ENCODE results near the gene FLT3.
"Not testable (repeated sequence)": the region's sequence is repeated elsewhere in the genome, so short reads cannot be mapped to it uniquely, and the experiment has no call there.

FLT3 gene

DNA sequence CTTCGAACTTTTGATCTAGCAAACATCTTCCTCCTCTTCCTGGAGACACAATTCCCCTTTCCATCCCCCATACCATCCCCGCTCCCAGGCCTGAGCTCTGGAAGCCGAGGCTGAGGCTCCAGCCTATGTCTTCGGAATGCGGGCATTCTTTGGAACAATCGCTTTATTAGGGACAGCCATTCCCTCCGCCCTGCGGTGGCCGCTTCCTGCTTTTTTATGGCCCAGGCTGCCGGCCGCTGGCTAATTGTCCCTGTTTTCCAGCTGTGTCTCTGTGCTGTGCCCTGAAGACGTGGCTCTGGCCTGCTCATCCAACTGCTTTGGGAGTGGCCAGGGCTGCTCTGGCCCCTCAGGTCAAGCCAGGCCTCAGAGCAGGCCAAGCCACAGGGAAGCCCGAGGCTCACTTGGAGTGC lies 129.1 kb downstream of the FLT3 start:
- DNase-seq = no peak

GRCh38 chr13:27970382-27971235 lies 129.8 kb downstream of the FLT3 start:
- DNase-seq = no peak

DNA sequence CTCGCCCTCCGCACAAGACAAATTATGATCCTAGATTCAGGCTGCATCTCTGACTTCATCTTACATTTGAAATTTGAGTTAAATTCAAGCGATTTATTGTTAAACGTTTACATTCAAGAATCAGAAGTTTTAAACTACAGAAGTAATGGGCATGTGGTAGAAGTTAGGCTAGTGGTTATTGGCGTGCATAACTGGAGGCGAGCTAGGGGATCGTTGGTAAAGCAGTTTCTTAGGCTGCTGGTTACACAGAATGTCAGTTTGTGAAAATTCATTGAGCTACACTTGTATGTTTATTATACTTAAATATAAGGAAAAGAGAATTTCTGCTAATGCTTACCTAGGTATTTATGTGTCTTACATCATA lies 130.5 kb downstream of the FLT3 start:
- no peak for DNase-seq

GRCh38 chr13:27969082-27969865 lies 131.1 kb downstream of the FLT3 start, which contains the start of gene CDX2:
Gene CDX2, minus strand, starts transcription at chr13:27969315. Its CDS starts 309 bp downstream, at chr13:27969006.
- peak; percentile 1 for DNase-seq

DNA sequence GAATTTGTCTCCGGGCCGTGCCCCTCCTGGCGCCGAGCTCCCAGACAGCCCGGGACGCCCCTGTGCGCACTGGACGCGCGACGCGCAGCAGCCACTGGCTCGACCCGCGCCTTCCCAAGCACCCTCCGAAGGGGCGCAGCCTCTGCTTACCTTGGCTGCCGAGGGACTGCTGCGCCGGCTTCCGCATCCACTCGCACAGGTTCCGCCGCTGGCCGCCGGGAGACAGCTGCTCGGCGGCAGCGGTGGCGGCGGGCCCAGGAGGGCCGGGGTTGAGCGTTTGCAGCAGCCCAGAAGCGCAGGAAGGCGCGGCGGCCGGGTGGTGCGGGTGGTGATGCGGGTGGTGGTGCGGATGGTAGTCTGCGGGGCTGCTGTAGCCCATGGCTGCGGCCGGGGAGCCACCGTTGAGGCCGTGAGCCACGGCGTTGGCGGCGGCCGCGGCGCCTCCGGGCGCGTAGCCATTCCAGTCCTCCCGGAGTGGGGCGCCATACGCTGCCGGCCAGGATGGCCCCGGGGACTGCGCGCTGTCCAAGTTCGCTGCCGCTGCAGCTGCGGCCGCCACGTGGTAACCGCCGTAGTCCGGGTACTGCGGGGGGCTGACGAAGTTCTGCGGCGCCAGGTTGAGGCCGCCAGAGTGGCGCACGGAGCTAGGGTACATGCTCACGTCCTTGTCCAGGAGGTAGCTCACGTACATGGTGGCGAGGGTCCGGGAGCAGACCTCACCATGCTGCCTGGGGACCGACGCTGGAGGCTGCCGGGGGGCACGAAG lies 131.9 kb downstream of the FLT3 start:
- peak; percentile 15 for DNase-seq

- DNase-seq = no peak
These were observed 132.6 kb downstream of the FLT3 start for GRCh38 chr13:27967736-27968315.

DNA sequence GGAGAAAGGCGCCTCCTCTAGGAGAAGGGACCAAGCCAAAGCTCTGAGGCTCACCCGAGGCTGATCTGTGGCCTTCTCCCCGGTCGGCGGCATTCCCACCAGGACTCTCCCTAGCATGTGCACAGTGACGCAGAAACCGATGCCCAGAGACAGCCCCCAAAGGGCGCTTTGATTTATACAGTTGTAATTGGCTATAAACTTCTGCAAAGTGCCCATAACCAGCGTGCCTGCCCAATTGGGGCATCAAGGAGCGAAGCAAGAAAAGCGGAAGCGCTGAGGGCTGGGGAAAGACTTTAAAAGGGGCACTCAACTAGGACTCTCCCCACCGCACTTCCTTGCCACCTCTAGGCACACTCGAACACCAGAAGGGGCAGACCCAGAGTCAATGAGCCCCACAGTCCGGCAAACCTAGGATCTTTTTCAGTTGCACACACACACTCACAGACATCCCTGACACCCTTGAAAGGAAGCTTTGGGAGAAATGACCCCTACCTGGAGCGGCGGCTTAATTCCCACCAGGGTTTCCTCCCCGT lies 133.1 kb downstream of the FLT3 start:
- no peak for DNase-seq

- DNase-seq = no peak
These were observed 133.7 kb downstream of the FLT3 start for GRCh38 chr13:27966641-27967202.

- DNase-seq = peak; percentile 2
These were observed 134.4 kb downstream of the FLT3 start for GRCh38 chr13:27965740-27966640.

- no peak for DNase-seq
These were observed 135.0 kb downstream of the FLT3 start for GRCh38 chr13:27965343-27965739.

DNA sequence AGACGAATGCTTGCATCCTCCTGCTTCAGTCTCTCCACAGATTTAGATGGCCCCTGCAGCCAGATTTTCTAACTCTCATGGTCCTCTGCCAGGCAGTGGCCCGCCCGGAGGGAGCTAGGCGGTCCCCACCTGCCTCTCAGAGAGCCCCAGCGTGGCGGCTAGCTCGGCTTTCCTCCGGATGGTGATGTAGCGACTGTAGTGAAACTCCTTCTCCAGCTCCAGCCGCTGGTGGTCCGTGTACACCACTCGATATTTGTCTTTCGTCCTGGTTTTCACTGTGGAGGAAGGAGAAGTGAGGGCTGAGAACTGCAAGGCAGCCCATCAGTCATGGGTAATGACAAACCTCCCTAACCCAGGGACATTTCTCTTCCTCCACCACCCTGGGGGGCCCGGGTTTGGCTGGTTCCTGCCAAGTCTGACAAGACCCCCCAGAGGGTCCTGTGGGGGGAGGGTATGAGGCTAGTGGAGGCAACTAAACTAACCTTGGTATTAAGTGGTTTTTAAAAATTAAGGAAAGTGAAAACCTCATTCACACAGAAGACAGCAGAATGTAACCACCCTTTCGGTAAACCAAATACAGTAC lies 135.5 kb downstream of the FLT3 start:
- no peak for DNase-seq

DNA sequence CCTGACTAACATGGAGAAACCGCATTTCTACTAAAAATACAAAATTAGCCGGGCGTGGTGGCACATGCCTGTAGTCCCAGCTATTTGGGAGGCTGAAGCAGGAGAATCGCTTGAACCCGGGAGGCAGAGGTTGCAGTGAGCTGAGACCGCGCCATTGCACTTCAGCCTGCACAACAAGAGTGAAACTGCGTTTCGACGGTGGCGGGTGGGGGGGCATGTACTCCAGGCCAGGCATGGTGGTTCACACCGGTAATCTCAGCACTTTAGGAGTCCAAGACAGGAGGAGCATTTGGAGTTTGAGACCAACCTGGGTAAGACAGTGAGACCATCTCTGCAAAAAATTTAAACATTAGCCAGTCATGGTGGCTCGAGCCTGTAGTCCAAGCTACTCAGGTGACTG lies 136.2 kb downstream of the FLT3 start:
- not testable (repeated sequence) for DNase-seq

DNA sequence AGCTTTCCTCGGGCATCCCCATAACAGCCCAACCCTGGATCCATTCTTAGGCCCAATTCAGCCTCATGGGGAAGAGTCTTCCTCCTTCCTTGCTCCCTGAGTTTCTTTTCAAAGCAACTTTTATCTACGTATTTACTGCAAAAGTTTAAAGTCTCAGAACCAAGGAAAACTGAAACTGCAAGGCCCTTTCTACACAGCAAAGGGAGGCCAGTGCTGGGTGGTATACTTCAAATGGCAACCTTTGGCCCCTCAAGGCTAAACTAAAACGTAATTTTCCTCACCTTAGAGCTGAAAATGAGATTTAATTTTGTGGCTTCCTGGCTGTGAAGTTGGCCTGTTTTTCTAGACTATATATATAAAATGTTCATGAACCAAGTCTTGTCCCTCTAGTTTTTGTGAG lies 136.9 kb downstream of the FLT3 start:
- no peak for DNase-seq

DNA sequence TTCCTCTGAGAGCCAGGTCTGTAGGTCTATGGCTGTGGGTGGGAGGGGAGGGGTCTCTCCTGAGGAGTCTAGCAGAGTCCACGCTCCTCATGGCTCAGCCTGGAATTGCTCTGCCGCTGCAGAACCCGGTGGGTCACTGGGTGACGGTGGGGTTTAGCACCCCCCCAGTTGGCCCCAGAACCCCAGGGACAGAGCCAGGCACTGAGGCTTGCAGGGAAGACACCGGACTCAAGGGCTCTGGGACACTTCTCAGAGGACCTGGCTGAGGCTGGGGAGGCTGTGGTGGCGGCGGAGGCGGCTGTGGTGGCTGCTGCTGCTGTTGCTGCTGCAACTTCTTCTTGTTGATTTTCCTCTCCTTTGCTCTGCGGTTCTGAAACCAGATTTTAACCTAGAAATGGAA lies 137.4 kb downstream of the FLT3 start:
- no peak for DNase-seq

DNA sequence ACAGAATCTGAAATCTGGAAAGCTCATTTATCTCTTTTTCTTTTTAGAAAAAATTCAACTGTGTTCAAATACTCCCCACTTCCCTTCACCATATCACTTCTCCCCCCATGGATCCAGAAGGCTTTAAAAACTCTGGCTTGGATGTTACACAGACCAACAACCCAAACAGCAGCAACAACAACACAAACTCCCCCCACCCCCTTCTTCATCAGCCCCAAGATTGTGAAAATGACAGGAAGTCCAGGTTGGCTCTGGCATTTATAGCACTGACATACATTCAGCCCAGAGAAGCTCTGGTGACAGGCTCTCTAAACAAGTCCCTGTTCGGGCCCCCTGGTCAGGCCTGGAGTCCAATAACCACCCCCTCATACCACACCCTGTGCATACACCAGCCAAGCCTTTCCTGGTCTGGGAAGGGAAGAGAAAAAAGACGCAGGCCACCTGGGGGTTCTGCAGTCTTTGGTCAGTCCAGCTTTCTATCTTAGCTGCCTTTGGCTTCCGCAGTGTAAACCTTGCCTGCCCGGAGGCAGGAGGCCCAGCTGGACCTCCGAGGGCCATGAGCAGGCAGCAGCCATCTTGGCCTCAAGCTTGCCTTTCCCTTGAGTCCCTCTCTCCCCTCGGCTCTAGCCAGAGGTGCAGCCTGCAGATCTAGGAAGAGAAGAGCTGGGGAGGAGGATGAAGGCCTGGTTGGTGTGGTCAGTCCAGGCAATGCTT lies 138.1 kb downstream of the FLT3 start:
- DNase-seq = no peak

- no peak for DNase-seq
These were observed 138.9 kb downstream of the FLT3 start for GRCh38 chr13:27961227-27962085.

- DNase-seq = no peak
These were observed 139.8 kb downstream of the FLT3 start for GRCh38 chr13:27960362-27961226.

GRCh38 chr13:27959976-27960361 lies 140.4 kb downstream of the FLT3 start:
- no peak for DNase-seq

Data from NCI-H345 (cell line).